Ishikawa (cell line): Measurements from ENCODE around the gene CHST2.

Experiments
- EP300 ChIP-seq: IDR thresholded peaks from 2 replicates; pipeline ENCODE4 v1.6.1; 2012; ENCODE audit warnings: borderline replicate concordance
- NFIC ChIP-seq: IDR thresholded peaks from 2 replicates; pipeline ENCODE4 v1.6.1; 2012

DNA sequence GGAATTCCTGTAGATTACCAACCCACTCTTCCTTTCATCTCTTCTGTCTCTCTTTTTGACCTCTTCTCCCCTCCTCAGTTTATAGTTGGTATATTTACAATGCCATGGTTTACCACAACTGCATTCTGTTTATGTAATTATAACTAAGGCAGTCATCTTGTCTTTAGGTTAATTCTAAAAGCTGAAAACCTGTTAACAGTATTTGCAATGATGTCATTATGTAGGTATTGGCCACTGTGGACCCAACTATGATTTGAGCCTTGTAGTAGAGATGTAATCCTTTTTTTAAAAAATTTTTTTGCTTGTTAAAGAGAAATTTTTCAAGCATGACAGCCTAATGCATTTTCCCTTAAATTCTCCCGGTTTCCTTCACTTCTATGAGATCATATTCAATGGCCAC, 30.7 kb upstream of the CHST2 start:
- TF ChIP-seq NFIC (no peak), EP300 (no peak)
